Neural progenitor cell (in vitro differentiated cells): ENCODE data around the gene TNFRSF11A. TPM values are rescaled to one million over a fixed set of nuclear protein-coding genes. Genes with fewer than 3 reads are reported as not detected.
A peak's percentile ranks its signal among the peaks of the same experiment; 100 is the strongest.

Source experiments
- DNase-seq: peaks from one replicate; pipeline ENCODE4 v3.0.0-alpha.2; 2016; ENCODE audit warnings: low spot score
- H2AFZ ChIP-seq: fragments of 200-600 bp; sonication (generic); replicated peaks from 2 replicates; pipeline ENCODE4 v1.6.1; 2016; ENCODE audit warnings: antibody characterized with exemption
- H3F3A ChIP-seq: fragments of 200-600 bp; sonication (generic); 2 replicates; pipeline ENCODE4 v1.6.1; 2016; ENCODE audit warnings: antibody characterized with exemption, low read depth
- H3K27ac ChIP-seq: fragments of 200-600 bp; sonication (generic); 2 replicates; pipeline ENCODE4 v1.5.1; 2016; ENCODE audit warnings: mild to moderate bottlenecking
- H3K27me3 ChIP-seq: fragments of 200-600 bp; sonication (generic); 2 replicates; pipeline ENCODE4 v1.6.1; 2016; ENCODE audit warnings: mild to moderate bottlenecking, moderate library complexity
- H3K36me3 ChIP-seq: fragments of 200-600 bp; sonication (generic); 2 replicates; pipeline ENCODE4 v1.5.1; 2016
- H3K4me1 ChIP-seq: fragments of 200-600 bp; sonication (generic); 2 replicates; pipeline ENCODE4 v1.6.1; 2016; ENCODE audit warnings: mixed run types
- H3K4me2 ChIP-seq: fragments of 200-600 bp; sonication (generic); 2 replicates; pipeline ENCODE4 v1.6.1; 2016
- H3K4me3 ChIP-seq: fragments of 200-600 bp; sonication (generic); 2 replicates; pipeline ENCODE4 v1.5.1; 2016
- H3K79me2 ChIP-seq: fragments of 200-600 bp; sonication (generic); 2 replicates; pipeline ENCODE4 v1.6.1; 2016; ENCODE audit warnings: low read depth
- H3K9ac ChIP-seq: fragments of 200-600 bp; sonication (generic); 2 replicates; pipeline ENCODE4 v1.6.1; 2016
- H3K9me3 ChIP-seq: fragments of 200-600 bp; sonication (generic); 2 replicates; pipeline ENCODE4 v1.5.1; 2016; ENCODE audit warnings: low read depth
- H4K20me1 ChIP-seq: fragments of 200-600 bp; sonication (generic); 2 replicates; pipeline ENCODE4 v1.6.1; 2016; ENCODE audit warnings: low read depth
- H3K27ac Mint-ChIP-seq: 3 replicates; pipeline ENCODE4 v1.8.0; 2021; ENCODE audit warnings: mixed read lengths
- H3K27me3 Mint-ChIP-seq: 2 replicates; pipeline ENCODE4 v1.8.0; 2022; ENCODE audit warnings: low read depth, mild to moderate bottlenecking, inconsistent platforms, moderate library complexity, mixed read lengths; ENCODE audit not compliant: insufficient read depth
- H3K36me3 Mint-ChIP-seq: 3 replicates; pipeline ENCODE4 v1.8.0; 2021; ENCODE audit warnings: mixed read lengths
- H3K4me1 Mint-ChIP-seq: 3 replicates; pipeline ENCODE4 v1.8.0; 2021; ENCODE audit warnings: mixed read lengths
- H3K4me3 Mint-ChIP-seq: 3 replicates; pipeline ENCODE4 v1.8.0; 2021; ENCODE audit warnings: mild to moderate bottlenecking, moderate library complexity, mixed read lengths
- H3K9me3 Mint-ChIP-seq: 3 replicates; pipeline ENCODE4 v1.8.0; 2020; ENCODE audit warnings: mixed read lengths
- EZH2 ChIP-seq: fragments of 200-600 bp; sonication (generic); IDR thresholded peaks from 2 replicates; pipeline ENCODE4 v1.6.1; 2017; ENCODE audit warnings: antibody characterized with exemption, mild to moderate bottlenecking, moderate library complexity
- EZH2phosphoT487 ChIP-seq: fragments of 200-600 bp; sonication (generic); IDR thresholded peaks from 2 replicates; pipeline ENCODE4 v1.6.1; 2017; ENCODE audit warnings: antibody characterized with exemption
- total RNA-seq: library from RNA; depleted of rRNA; stranded (reverse); fragments of >200 nt; gene quantifications from 2 replicates; pipeline ENCODE4 v1.2.3, GENCODE V29; 2015; ENCODE audit warnings: low replicate concordance
- TF ChIP-seq, protein P1 (sequence below): fragments of 200-600 bp; sonication (generic); IDR thresholded peaks from 2 replicates; pipeline ENCODE4 v1.5.1; 2017; ENCODE audit warnings: antibody characterized with exemption, mild to moderate bottlenecking

TNFRSF11A gene
- total RNA-seq, 1 donor from 2014 or later = 0.47 TPM

GRCh38 chr18:62335494-62335893 lies 10.4 kb downstream of the TNFRSF11A start:
- peaks cover 10% of the 10 kb centered on the region for H3K27me3 Mint-ChIP-seq
- H3F3A ChIP-seq = peaks cover 11% of the 10 kb centered on the region
- H3K27me3 ChIP-seq = no peaks in the 10 kb centered on the region
- peaks cover 15% of the 10 kb centered on the region for H3K4me1 ChIP-seq
- peaks cover 17% of the 10 kb centered on the region for H3K4me1 Mint-ChIP-seq
- no peak overlapping the region for H2AFZ ChIP-seq
- H3K79me2 ChIP-seq = no peaks in the 10 kb centered on the region
- no peak overlapping the region for H3K4me3 ChIP-seq
- no peaks in the 10 kb centered on the region for H3K9me3 Mint-ChIP-seq
- TF ChIP-seq EZH2phosphoT487 (no peak), EZH2 (no peak)
- TF ChIP-seq, protein P1, sequence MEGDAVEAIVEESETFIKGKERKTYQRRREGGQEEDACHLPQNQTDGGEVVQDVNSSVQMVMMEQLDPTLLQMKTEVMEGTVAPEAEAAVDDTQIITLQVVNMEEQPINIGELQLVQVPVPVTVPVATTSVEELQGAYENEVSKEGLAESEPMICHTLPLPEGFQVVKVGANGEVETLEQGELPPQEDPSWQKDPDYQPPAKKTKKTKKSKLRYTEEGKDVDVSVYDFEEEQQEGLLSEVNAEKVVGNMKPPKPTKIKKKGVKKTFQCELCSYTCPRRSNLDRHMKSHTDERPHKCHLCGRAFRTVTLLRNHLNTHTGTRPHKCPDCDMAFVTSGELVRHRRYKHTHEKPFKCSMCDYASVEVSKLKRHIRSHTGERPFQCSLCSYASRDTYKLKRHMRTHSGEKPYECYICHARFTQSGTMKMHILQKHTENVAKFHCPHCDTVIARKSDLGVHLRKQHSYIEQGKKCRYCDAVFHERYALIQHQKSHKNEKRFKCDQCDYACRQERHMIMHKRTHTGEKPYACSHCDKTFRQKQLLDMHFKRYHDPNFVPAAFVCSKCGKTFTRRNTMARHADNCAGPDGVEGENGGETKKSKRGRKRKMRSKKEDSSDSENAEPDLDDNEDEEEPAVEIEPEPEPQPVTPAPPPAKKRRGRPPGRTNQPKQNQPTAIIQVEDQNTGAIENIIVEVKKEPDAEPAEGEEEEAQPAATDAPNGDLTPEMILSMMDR = no peak
- H3K4me2 ChIP-seq = no peak overlapping the region
- H3K27ac Mint-ChIP-seq = no peak overlapping the region
- H3K9me3 ChIP-seq = no peaks in the 10 kb centered on the region
- no peak overlapping the region for H3K27ac ChIP-seq
- no peak overlapping the region for H3K9ac ChIP-seq
- no peaks in the 10 kb centered on the region for H3K36me3 Mint-ChIP-seq
- no peaks in the 10 kb centered on the region for H3K36me3 ChIP-seq
- H4K20me1 ChIP-seq = no peaks in the 10 kb centered on the region
- H3K4me3 Mint-ChIP-seq = no peak overlapping the region
- DNase-seq = no peak

DNA sequence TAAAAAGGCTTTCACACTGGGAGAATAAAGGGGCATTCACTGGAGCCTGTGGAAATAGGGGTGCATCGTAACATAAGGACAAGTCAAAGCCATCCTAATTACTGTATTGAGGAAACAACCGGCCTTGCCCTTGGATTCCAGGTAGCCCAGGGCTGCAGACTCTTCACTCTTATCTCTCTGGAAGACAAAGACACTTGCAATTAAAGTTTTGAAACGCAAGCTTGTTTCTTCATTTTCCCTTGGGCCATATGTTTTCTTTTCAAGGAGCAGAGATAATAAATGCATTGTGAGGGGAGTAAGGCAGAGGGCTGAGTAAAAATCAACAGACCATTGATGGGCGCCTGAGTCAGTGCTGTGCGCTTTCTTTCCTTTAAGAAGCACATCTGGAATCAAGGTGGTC lies 11.5 kb downstream of the TNFRSF11A start:
- H3K4me2 ChIP-seq = no peak overlapping the region
- H3K4me3 ChIP-seq = no peak overlapping the region
- no peak overlapping the region for H3K9ac ChIP-seq
- Mint-ChIP-seq H3K4me3 (no peak overlapping the region), H3K36me3 (no peaks in the 10 kb centered on the region), H3K4me1 (peaks cover 24% of the 10 kb centered on the region), H3K27me3 (peaks cover 8% of the 10 kb centered on the region), H3K27ac (no peak overlapping the region), H3K9me3 (no peaks in the 10 kb centered on the region)
- H3K79me2 ChIP-seq = no peaks in the 10 kb centered on the region
- no peak overlapping the region for H3K27ac ChIP-seq
- H3K36me3 ChIP-seq = no peaks in the 10 kb centered on the region
- peaks cover 15% of the 10 kb centered on the region for H3K4me1 ChIP-seq
- peaks cover 11% of the 10 kb centered on the region for H3F3A ChIP-seq
- DNase-seq = no peak
- H3K27me3 ChIP-seq = no peaks in the 10 kb centered on the region
- no peak overlapping the region for H2AFZ ChIP-seq
- TF ChIP-seq, protein P1 = no peak
- TF ChIP-seq EZH2 = no peak
- no peak for TF ChIP-seq EZH2phosphoT487
- H3K9me3 ChIP-seq = no peaks in the 10 kb centered on the region
- H4K20me1 ChIP-seq = no peaks in the 10 kb centered on the region

GRCh38 chr18:62337336-62337735 lies 12.2 kb downstream of the TNFRSF11A start:
- H4K20me1 ChIP-seq = no peaks in the 10 kb centered on the region
- H3K79me2 ChIP-seq = no peaks in the 10 kb centered on the region
- H3K9ac ChIP-seq = no peak overlapping the region
- H3K27ac ChIP-seq = no peak overlapping the region
- no peak for DNase-seq
- TF ChIP-seq EZH2phosphoT487 = no peak
- no peak for TF ChIP-seq EZH2
- H3K27me3 Mint-ChIP-seq = peaks cover 8% of the 10 kb centered on the region
- no peaks in the 10 kb centered on the region for H3K9me3 ChIP-seq
- no peak overlapping the region for H3K4me3 Mint-ChIP-seq
- H3F3A ChIP-seq = peaks cover 11% of the 10 kb centered on the region
- no peaks in the 10 kb centered on the region for H3K36me3 ChIP-seq
- H3K27ac Mint-ChIP-seq = no peak overlapping the region
- H3K4me1 Mint-ChIP-seq = peaks cover 24% of the 10 kb centered on the region
- no peaks in the 10 kb centered on the region for H3K36me3 Mint-ChIP-seq
- H3K9me3 Mint-ChIP-seq = no peaks in the 10 kb centered on the region
- no peaks in the 10 kb centered on the region for H3K27me3 ChIP-seq
- H3K4me1 ChIP-seq = peaks cover 15% of the 10 kb centered on the region
- H2AFZ ChIP-seq = no peak overlapping the region
- no peak overlapping the region for H3K4me2 ChIP-seq
- H3K4me3 ChIP-seq = no peak overlapping the region

DNA sequence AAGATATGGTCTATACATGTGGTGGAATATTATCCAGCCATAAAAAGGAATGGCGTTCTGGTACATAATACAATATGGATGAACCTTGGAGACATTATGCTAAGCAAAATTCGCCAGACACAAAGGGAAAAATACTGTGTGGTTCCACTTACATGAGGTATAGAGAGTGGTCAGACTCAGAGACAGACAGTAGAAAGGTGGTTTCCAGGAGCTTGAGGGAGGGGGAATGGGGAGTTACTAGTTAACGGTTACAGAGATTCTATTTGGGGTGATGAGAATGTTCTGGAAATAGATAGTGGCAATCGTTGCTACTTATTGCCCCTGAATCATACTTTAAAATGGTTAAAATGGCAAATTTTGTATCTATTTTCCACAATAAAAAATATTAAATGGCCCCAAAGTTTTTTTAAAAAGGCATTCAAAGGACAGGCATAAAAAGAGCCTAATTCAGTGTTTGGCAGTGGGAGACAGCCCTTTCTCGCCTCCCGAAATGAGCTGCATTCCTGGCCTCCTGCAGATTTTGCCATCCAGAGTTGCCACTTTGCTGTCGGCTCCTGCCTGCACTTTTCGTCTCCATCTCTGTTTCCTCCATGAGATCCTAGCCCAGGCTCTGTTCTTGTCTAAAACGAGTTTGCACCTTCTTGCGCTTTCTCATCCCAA lies 13.5 kb downstream of the TNFRSF11A start:
- peak; percentile 46 for DNase-seq
- H2AFZ ChIP-seq = peak overlapping the region; percentile 27

More for the DNA sequence above, 13.5 kb downstream of the TNFRSF11A start:
- no peaks in the 10 kb centered on the region for H4K20me1 ChIP-seq
- H3K4me2 ChIP-seq = peak overlapping the region; percentile 67
- Mint-ChIP-seq H3K36me3 (no peaks in the 10 kb centered on the region), H3K27me3 (peaks cover 8% of the 10 kb centered on the region), H3K27ac (no peak overlapping the region), H3K9me3 (no peaks in the 10 kb centered on the region), H3K4me3 (no peak overlapping the region), H3K4me1 (peaks cover 24% of the 10 kb centered on the region)
- no peaks in the 10 kb centered on the region for H3K9me3 ChIP-seq
- peak overlapping the region; percentile 20 for H3K4me3 ChIP-seq
- peaks cover 15% of the 10 kb centered on the region for H3K4me1 ChIP-seq
- TF ChIP-seq, protein P1 = no peak
- TF ChIP-seq EZH2phosphoT487 (no peak), EZH2 (no peak)
- H3K27ac ChIP-seq = no peak overlapping the region
- no peaks in the 10 kb centered on the region for H3K27me3 ChIP-seq
- no peaks in the 10 kb centered on the region for H3K36me3 ChIP-seq
- H3K79me2 ChIP-seq = no peaks in the 10 kb centered on the region
- no peak overlapping the region for H3K9ac ChIP-seq
- peaks cover 11% of the 10 kb centered on the region for H3F3A ChIP-seq
